ENCODE results near the gene ALDH1L2. TPM values are rescaled to one million over a fixed set of nuclear protein-coding genes. Genes with fewer than 3 reads are reported as not detected.
A peak's percentile ranks its signal among the peaks of the same experiment; 100 is the strongest.
"Not testable (repeated sequence)": the region's sequence is repeated elsewhere in the genome, so short reads cannot be mapped to it uniquely, and the experiment has no call there.

Gene ALDH1L2
- total and polyA plus RNA-seq, 2 experiments from 2014 or later, result 6.5 to 16.2 TPM

DNA sequence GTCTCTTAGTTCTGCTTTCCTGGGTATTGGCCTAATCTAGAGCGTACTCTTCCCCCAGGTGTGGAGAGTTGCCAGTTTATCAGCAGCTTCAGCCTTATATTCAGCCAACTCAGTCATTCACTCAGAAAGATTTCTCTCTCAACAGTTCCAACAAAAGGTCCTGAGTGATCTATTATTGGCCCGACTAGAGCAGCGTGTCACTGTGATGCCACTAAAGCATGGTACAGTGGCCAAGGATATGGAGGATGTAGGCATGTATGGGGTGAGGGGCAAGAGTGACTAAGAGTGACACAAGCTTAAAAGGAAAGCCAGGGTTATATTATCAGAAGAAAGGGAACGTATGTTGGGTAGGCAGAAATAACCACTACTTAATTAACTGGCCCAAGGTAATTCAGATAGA, 93.3 kb downstream of the ALDH1L2 start:
- TF ChIP-seq EZH2phosphoT487 (IDR thresholded peaks at IDR 0.05; ENCODE audit: low read depth, severe bottlenecking, unreplicated experiment) (no peak), EZH2 (IDR thresholded peaks at IDR 0.05; ENCODE audit: borderline replicate concordance) (no peak)
- TF ChIP-seq, protein P1, sequence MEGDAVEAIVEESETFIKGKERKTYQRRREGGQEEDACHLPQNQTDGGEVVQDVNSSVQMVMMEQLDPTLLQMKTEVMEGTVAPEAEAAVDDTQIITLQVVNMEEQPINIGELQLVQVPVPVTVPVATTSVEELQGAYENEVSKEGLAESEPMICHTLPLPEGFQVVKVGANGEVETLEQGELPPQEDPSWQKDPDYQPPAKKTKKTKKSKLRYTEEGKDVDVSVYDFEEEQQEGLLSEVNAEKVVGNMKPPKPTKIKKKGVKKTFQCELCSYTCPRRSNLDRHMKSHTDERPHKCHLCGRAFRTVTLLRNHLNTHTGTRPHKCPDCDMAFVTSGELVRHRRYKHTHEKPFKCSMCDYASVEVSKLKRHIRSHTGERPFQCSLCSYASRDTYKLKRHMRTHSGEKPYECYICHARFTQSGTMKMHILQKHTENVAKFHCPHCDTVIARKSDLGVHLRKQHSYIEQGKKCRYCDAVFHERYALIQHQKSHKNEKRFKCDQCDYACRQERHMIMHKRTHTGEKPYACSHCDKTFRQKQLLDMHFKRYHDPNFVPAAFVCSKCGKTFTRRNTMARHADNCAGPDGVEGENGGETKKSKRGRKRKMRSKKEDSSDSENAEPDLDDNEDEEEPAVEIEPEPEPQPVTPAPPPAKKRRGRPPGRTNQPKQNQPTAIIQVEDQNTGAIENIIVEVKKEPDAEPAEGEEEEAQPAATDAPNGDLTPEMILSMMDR (IDR thresholded peaks at IDR 0.05; ENCODE audit: poor library complexity), result no peak
- H3K27ac ChIP-seq, result no peak overlapping the region
- no peaks in the 10 kb centered on the region for H3K9me3 ChIP-seq (ENCODE audit: low read depth)
- no peaks in the 10 kb centered on the region for H3K36me3 ChIP-seq (replicated peaks; ENCODE audit: insufficient read depth, low read depth)
- 95% methylated on average over 4 of the region's 4 CpGs for WGBS (ENCODE audit: low lambda C conversion rate, missing lambda C conversion rate)
- DNase-seq (ENCODE audit: low spot score), result no peak
- H4K20me1 ChIP-seq (ENCODE audit: insufficient read depth, poor library complexity, severe bottlenecking), result no peaks in the 10 kb centered on the region
- no peaks in the 10 kb centered on the region for H3K4me1 ChIP-seq (ENCODE audit: insufficient read depth)
- H3K4me3 ChIP-seq, result no peak overlapping the region
- H3K4me2 ChIP-seq, result no peak overlapping the region
- peaks cover 36% of the 10 kb centered on the region for H3K79me2 ChIP-seq
- no peaks in the 10 kb centered on the region for H3K9me2 ChIP-seq (replicated peaks; ENCODE audit: insufficient read depth)
- no peaks in the 10 kb centered on the region for H3K27me3 ChIP-seq
- H2AFZ ChIP-seq, result no peak overlapping the region

DNA sequence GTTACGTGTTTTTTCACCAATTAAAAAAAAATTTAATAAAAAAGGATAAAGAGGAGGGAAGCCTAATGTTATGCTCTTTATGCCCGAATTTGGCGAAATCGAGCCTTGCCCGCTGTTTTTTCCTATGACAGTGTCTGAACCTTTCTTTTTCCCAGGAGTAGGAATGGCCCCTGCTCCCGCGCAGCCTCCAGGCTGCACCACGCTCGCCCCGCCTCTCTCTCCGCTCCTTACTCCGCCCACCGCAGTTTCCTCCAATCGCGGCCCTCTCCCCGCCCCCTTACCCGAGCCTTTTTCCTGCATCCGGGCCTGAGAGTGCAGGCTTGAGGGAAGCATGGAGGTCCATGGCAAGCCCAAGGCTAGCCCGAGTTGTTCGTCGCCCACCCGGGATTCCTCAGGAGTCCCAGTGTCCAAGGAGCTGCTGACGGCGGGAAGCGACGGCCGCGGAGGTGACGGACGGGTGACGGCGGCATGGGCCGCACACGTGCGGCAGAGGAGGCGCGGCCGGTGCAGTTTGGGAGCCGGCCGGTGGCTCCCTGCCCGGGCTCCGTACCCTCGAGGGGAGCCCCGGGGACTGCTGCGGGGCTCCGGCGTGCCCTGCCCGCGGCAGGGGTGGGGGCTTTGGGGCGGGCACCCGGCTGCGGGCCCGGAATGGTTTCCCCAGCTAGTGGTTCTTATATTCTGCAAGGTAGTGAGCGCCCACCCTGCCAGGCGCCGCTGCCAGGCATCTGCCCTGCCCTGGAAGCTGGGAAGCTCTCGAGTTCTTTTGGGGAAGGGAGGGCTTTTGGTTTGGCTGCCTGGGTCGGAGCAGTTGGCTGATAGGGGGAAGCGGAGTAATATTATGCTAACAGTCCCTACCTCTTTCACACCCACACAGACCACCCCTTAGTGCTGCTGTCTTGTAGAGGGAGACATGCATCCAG, 98.0 kb downstream of the ALDH1L2 start, which contains the start of gene NOPCHAP1:
Gene NOPCHAP1 (plus strand): TSS at position 295 of the 920 bp plus-strand sequence. CDS start 37 bp downstream, at position 332.
- Histone ChIP-seq H3K4me2 (peak within 1 kb of the TSS; percentile 89), H3K9me3 (ENCODE audit: low read depth) (no peaks in the 10 kb centered on the region), H3K79me2 (peaks cover 36% of the 10 kb centered on the region), H3K27me3 (no peaks in the 10 kb centered on the region), H2AFZ (peak within 1 kb of the TSS; percentile 83), H4K20me1 (ENCODE audit: insufficient read depth, poor library complexity, severe bottlenecking) (no peaks in the 10 kb centered on the region), H3K9me2 (replicated peaks; ENCODE audit: insufficient read depth) (no peaks in the 10 kb centered on the region), H3K4me3 (peak within 1 kb of the TSS; percentile 50), H3K27ac (peak within 1 kb of the TSS; percentile 64), H3K4me1 (ENCODE audit: insufficient read depth) (no peaks in the 10 kb centered on the region), H3K36me3 (replicated peaks; ENCODE audit: insufficient read depth, low read depth) (no peaks in the 10 kb centered on the region)
- WGBS (ENCODE audit: low lambda C conversion rate, missing lambda C conversion rate), result 1% methylated on average over 49 of the region's 59 CpGs
- no peak for TF ChIP-seq EZH2phosphoT487 (IDR thresholded peaks at IDR 0.05; ENCODE audit: low read depth, severe bottlenecking, unreplicated experiment)
- TF ChIP-seq EZH2 (IDR thresholded peaks at IDR 0.05; ENCODE audit: borderline replicate concordance), result no peak
- TF ChIP-seq, protein P1 (IDR thresholded peaks at IDR 0.05; ENCODE audit: poor library complexity), result no peak
- peak; percentile 95 for DNase-seq (ENCODE audit: low spot score)

DNA sequence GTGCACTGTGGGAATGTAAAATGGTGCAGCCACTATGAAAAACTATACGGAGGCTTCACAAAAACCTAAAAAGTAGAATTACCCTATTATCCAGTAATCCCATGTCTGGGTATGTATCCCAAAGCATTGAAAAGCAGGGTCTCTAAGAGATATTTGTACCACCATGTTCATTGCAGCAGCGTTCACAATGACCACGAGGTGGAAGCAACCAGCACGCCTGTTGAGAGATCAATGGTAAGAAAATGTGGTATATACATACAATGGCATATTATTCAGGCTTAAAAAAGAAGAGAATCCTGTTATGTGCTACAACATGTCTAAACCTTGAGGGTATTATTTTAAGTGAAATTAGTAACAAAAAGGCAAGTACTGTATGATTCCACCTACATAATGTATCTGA, 99.1 kb downstream of the ALDH1L2 start:
- Histone ChIP-seq H3K27me3 (no peaks in the 10 kb centered on the region), H3K27ac (no peak overlapping the region), H4K20me1 (ENCODE audit: insufficient read depth, poor library complexity, severe bottlenecking) (no peaks in the 10 kb centered on the region), H3K4me2 (peak overlapping the region; percentile 89), H3K36me3 (replicated peaks; ENCODE audit: insufficient read depth, low read depth) (no peaks in the 10 kb centered on the region), H3K9me2 (replicated peaks; ENCODE audit: insufficient read depth) (no peaks in the 10 kb centered on the region), H2AFZ (no peak overlapping the region), H3K79me2 (peaks cover 34% of the 10 kb centered on the region), H3K4me3 (no peak overlapping the region), H3K4me1 (ENCODE audit: insufficient read depth) (no peaks in the 10 kb centered on the region), H3K9me3 (ENCODE audit: low read depth) (no peaks in the 10 kb centered on the region)
- no peak for DNase-seq (ENCODE audit: low spot score)
- TF ChIP-seq, protein P1 (IDR thresholded peaks at IDR 0.05; ENCODE audit: poor library complexity), result no peak
- no peak for TF ChIP-seq EZH2phosphoT487 (IDR thresholded peaks at IDR 0.05; ENCODE audit: low read depth, severe bottlenecking, unreplicated experiment)
- TF ChIP-seq EZH2 (IDR thresholded peaks at IDR 0.05; ENCODE audit: borderline replicate concordance), result no peak
- WGBS (ENCODE audit: low lambda C conversion rate, missing lambda C conversion rate), result 85% methylated on average over 4 of the region's 4 CpGs

DNA sequence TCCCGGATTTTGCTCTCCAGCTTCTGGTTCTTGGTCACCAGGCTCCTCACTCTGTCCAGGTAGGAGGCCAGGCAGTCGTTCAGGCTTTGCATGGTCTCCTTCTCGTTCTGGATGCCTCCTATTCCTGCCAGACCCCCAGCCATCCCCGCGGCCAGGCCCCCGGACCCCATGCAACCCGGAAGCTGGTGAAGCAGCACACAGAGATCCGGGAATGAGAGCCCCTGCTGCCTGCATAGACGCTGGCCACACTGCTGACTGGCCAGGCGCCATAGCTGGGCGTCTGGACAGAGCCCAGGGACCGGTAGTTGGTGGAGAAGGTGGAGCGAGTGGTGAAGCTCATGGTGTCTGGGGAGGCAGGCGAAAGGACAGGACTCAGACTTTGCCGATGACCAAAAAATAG, 106.6 kb downstream of the ALDH1L2 start:
- H2AFZ ChIP-seq; H3K4me2 ChIP-seq; H3K36me3 ChIP-seq (replicated peaks; ENCODE audit: insufficient read depth, low read depth); H3K27me3 ChIP-seq; DNase-seq (ENCODE audit: low spot score); H3K4me1 ChIP-seq (ENCODE audit: insufficient read depth); H3K27ac ChIP-seq; H3K79me2 ChIP-seq; H3K9me3 ChIP-seq (ENCODE audit: low read depth); H4K20me1 ChIP-seq (ENCODE audit: insufficient read depth, poor library complexity, severe bottlenecking); H3K9me2 ChIP-seq (replicated peaks; ENCODE audit: insufficient read depth); H3K4me3 ChIP-seq: not testable (repeated sequence)
- WGBS (ENCODE audit: low lambda C conversion rate, missing lambda C conversion rate), result 94% methylated on average over 14 of the region's 15 CpGs
